Activated B cell treated with CpG ODN at 0.5 μM for 24 hours (primary cell): ENCODE data around the gene PLCB4. TPM values are rescaled to one million over a fixed set of nuclear protein-coding genes. Genes with fewer than 3 reads are reported as not detected.

Source experiments
- ATAC-seq: fragments of 200-7000 bp; cut with Tn5 transposase; one replicate; pipeline ENCODE4 v1.10.0; 2021; ENCODE audit warnings: low read depth, mild to moderate bottlenecking, moderate library complexity
- CTCF ChIA-PET: fragments of 350-600 bp; sonication (Branson Sonifier 250); formaldehyde crosslinking; loops from one replicate; lab custom pipeline; 2021; ENCODE audit warnings: antibody characterized with exemption; lab: Charles Lee
- POLR2A ChIA-PET: fragments of 350-600 bp; sonication (Branson Sonifier 250); formaldehyde crosslinking; loops from one replicate; lab custom pipeline; 2021; ENCODE audit warnings: antibody characterized with exemption; lab: Charles Lee
- DNase-seq: peaks from one replicate; pipeline ENCODE4 v3.0.0; 2022
- H3K27ac Mint-ChIP-seq: one replicate; pipeline ENCODE4 v1.8.0; 2020; ENCODE audit warnings: mixed read lengths
- H3K27me3 Mint-ChIP-seq: one replicate; pipeline ENCODE4 v1.8.0; 2021; ENCODE audit warnings: mixed read lengths
- H3K36me3 Mint-ChIP-seq: one replicate; pipeline ENCODE4 v1.8.0; 2021; ENCODE audit warnings: low read depth, mixed read lengths
- H3K4me1 Mint-ChIP-seq: one replicate; pipeline ENCODE4 v1.8.0; 2021; ENCODE audit warnings: mixed read lengths
- H3K4me3 Mint-ChIP-seq: one replicate; pipeline ENCODE4 v1.8.0; 2020; ENCODE audit warnings: mild to moderate bottlenecking, mixed read lengths
- H3K9me3 Mint-ChIP-seq: one replicate; pipeline ENCODE4 v1.8.0; 2020; ENCODE audit warnings: mixed read lengths
- intact Hi-C: fragments of 100-400 bp; cut with micrococcal nuclease; formaldehyde crosslinking; loops from one replicate; pipeline ENCODE4 v1.15.1; 2024
- total RNA-seq: library from RNA; stranded (reverse); gene quantifications from 2 replicates; pipeline ENCODE4 v1.2.3, GENCODE V29; 2022
- TF ChIP-seq, protein P1 (sequence below): fragments of 200-600 bp; IDR thresholded peaks from one replicate; pipeline ENCODE4 v1.8.0; 2022; ENCODE audit warnings: antibody characterized with exemption, mild to moderate bottlenecking

Gene PLCB4
- total RNA-seq, 1 donor from 2014 or later = not detected

DNA sequence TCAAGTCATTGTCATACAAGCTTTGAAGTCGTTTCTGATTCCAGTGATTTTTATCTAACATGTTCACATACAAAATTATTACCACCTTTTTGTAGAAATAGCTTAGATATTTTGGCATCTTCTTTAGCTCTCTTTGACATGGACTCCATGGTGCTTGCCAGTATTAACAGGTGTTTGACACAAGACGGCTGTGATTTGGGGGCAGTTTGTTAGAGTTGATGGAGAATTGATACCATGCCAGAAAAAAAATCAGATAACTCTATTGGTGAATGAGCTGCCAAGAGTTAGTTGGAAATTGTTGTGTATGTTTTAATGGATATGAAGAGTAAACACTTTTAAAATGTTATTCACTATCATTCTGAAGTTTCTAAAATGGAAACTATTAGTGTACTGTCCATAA lies 298.9 kb downstream of the PLCB4 start:
- ATAC-seq (no peak), DNase-seq (no peak)
- H3K27me3 Mint-ChIP-seq = no peaks in the 10 kb centered on the region
- POLR2A ChIA-PET = no interaction called here
- TF ChIP-seq, protein P1, sequence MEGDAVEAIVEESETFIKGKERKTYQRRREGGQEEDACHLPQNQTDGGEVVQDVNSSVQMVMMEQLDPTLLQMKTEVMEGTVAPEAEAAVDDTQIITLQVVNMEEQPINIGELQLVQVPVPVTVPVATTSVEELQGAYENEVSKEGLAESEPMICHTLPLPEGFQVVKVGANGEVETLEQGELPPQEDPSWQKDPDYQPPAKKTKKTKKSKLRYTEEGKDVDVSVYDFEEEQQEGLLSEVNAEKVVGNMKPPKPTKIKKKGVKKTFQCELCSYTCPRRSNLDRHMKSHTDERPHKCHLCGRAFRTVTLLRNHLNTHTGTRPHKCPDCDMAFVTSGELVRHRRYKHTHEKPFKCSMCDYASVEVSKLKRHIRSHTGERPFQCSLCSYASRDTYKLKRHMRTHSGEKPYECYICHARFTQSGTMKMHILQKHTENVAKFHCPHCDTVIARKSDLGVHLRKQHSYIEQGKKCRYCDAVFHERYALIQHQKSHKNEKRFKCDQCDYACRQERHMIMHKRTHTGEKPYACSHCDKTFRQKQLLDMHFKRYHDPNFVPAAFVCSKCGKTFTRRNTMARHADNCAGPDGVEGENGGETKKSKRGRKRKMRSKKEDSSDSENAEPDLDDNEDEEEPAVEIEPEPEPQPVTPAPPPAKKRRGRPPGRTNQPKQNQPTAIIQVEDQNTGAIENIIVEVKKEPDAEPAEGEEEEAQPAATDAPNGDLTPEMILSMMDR = no peak
- H3K36me3 Mint-ChIP-seq = no peaks in the 10 kb centered on the region
- no peak overlapping the region for H3K27ac Mint-ChIP-seq
- H3K4me3 Mint-ChIP-seq = no peak overlapping the region
- CTCF ChIA-PET = interaction anchor here (0.8 kb wide), 1 partner anchor 41 kb away, joined by 3 read pairs; no protein-coding TSS in a partner anchor
- H3K9me3 Mint-ChIP-seq = no peaks in the 10 kb centered on the region
- intact Hi-C loops = no loop called here
- H3K4me1 Mint-ChIP-seq = no peaks in the 10 kb centered on the region

DNA sequence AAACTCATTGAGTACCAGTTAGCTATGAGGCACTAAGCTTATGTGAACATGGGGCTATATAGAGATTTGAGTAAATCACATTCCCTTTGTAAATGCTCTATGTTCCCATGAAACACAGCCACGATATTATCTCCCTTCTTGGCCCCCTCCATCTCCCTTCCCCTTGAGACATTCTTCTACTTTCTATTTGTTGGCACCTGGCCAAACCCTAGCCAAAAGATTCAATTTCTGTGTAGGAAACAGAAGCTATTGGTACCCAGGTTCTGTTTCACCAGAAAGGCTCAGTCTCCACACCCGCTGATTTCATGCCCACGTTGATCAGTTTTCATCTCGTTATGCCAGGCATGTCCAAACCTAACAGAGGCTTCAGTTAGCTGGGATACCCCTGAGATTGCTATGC lies 300.0 kb downstream of the PLCB4 start:
- H3K27me3 Mint-ChIP-seq = no peaks in the 10 kb centered on the region
- ChIA-PET CTCF (no interaction called here), POLR2A (no interaction called here)
- no peaks in the 10 kb centered on the region for H3K4me1 Mint-ChIP-seq
- H3K4me3 Mint-ChIP-seq = no peak overlapping the region
- H3K36me3 Mint-ChIP-seq = no peaks in the 10 kb centered on the region
- TF ChIP-seq, protein P1 = no peak
- H3K9me3 Mint-ChIP-seq = no peaks in the 10 kb centered on the region
- no peak for ATAC-seq
- no peak overlapping the region for H3K27ac Mint-ChIP-seq
- no peak for DNase-seq
- intact Hi-C loops = no loop called here

DNA sequence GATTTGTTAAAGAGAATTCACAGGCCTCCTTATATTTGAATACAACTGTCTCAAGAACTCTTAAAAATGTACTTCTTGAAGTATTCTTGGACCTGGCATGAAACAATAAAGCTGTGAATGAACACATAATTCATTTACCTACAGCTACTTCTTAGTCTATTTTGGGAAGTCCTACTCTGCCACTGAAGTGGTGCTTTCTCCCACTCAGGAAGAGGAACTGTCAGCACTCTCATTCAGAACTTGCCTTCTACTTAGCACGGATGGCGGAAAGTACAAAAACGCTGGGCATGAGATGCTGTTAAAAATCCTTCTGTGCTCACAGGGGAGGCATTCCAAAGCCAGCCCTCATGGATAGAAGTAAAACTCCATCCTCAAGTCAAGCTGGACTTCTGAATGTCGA lies 300.7 kb downstream of the PLCB4 start:
- H3K4me1 Mint-ChIP-seq = peaks cover 5% of the 10 kb centered on the region
- ChIA-PET POLR2A (no interaction called here), CTCF (no interaction called here)
- no peak overlapping the region for H3K27ac Mint-ChIP-seq
- H3K27me3 Mint-ChIP-seq = no peaks in the 10 kb centered on the region
- TF ChIP-seq, protein P1 = no peak
- no peaks in the 10 kb centered on the region for H3K36me3 Mint-ChIP-seq
- H3K9me3 Mint-ChIP-seq = no peaks in the 10 kb centered on the region
- ATAC-seq (no peak), DNase-seq (no peak)
- intact Hi-C loops = no loop called here
- no peak overlapping the region for H3K4me3 Mint-ChIP-seq

DNA sequence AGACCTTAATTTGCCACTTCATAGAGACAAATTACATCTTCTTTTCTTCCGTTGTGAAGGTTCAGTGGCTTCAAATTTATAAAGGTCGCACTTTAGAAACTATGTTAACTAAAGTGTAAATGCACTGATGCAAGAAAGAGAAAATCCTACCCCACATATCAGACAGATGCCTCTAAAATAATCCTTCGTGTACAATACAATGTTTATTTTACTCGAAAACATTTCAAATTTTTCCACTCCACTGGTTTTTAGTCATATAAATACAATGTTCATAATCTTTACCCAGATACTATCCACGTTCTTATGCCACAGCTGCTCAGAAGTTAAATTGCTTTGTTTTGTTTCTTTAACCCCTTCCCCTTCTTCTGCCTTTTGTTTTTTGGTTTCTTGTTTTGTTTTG lies 305.2 kb downstream of the PLCB4 start:
- Mint-ChIP-seq H3K4me1 (peaks cover 5% of the 10 kb centered on the region), H3K9me3 (no peaks in the 10 kb centered on the region), H3K4me3 (no peak overlapping the region), H3K36me3 (no peaks in the 10 kb centered on the region), H3K27me3 (peaks cover 2% of the 10 kb centered on the region), H3K27ac (no peak overlapping the region)
- intact Hi-C loops = no loop called here
- CTCF ChIA-PET = no interaction called here
- DNase-seq (no peak), ATAC-seq (no peak)
- TF ChIP-seq, protein P1 = no peak
- POLR2A ChIA-PET = no interaction called here

DNA sequence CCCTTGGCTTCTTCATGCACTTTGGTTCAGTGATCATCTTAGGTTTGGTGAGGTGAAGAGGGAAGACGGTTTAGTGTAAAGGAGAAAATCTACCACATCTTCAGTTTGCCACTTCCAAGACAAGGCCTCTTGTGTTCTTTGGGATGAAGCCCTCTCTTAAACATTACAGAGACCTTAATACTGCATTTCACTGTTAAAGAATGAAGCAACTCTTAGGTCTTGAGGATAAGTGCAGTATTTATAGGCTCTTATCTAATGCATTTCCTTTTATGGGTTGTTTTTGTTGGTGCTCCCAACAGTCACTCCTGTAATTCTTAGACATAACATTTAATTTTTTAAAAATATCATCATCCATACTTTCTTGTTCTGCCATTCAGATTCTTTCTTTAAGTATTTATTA lies 305.6 kb downstream of the PLCB4 start:
- Mint-ChIP-seq H3K4me3 (no peak overlapping the region), H3K36me3 (no peaks in the 10 kb centered on the region), H3K9me3 (no peaks in the 10 kb centered on the region), H3K27ac (no peak overlapping the region), H3K4me1 (peaks cover 5% of the 10 kb centered on the region), H3K27me3 (peaks cover 2% of the 10 kb centered on the region)
- POLR2A ChIA-PET = no interaction called here
- ATAC-seq (no peak), DNase-seq (no peak)
- intact Hi-C loops = no loop called here
- TF ChIP-seq, protein P1 = no peak
- CTCF ChIA-PET = no interaction called here
